K562 (cell line): Measurements from ENCODE around the gene RNF112. TPM values are rescaled to one million over a fixed set of nuclear protein-coding genes. Genes with fewer than 3 reads are reported as not detected.

Experiments used
- ARNT ChIP-seq, 2 experiments: fragments of 450-650 bp; IDR thresholded peaks; 2 replicates each; pipeline ENCODE4 v1.6.1; 2016; ENCODE audit warnings: mild to moderate bottlenecking in 1 of 2
- DLX4 ChIP-seq: fragments of 250-450 bp; sonication (Bioruptor Pico); IDR thresholded peaks from 2 replicates; pipeline ENCODE4 v1.6.1; 2021; ENCODE audit warnings: mild to moderate bottlenecking
- ESRRA ChIP-seq: fragments of 450-650 bp; IDR thresholded peaks from 2 replicates; pipeline ENCODE4 v1.6.1; 2014; ENCODE audit warnings: low read depth, mild to moderate bottlenecking, moderate library complexity, borderline replicate concordance
- FUS ChIP-seq: fragments of 200-400 bp; formaldehyde crosslinking; optimal IDR thresholded peaks from 2 replicates; pipeline ENCODE3; 2017; ENCODE audit warnings: low read depth, low read length
- IRF9 ChIP-seq: fragments of 450-650 bp; IDR thresholded peaks from 2 replicates; pipeline ENCODE4 v1.6.1; 2016; ENCODE audit warnings: missing biosample characterization, missing genetic modification characterization
- MTF1 ChIP-seq: fragments of 250-450 bp; sonication (Bioruptor Pico); IDR thresholded peaks from 2 replicates; pipeline ENCODE4 v1.9.0; 2021; ENCODE audit warnings: moderate library complexity, mild to moderate bottlenecking, inconsistent platforms, borderline replicate concordance
- NCOA1 ChIP-seq: fragments of 450-650 bp; IDR thresholded peaks from 2 replicates; pipeline ENCODE4 v1.6.1; 2016; ENCODE audit warnings: low read depth
- NCOR1 ChIP-seq: fragments of 450-650 bp; IDR thresholded peaks from 2 replicates; pipeline ENCODE4 v1.6.1; 2016; ENCODE audit warnings: mild to moderate bottlenecking, moderate library complexity
- PATZ1 ChIP-seq: fragments of 250-450 bp; sonication (Bioruptor Pico); IDR thresholded peaks from 2 replicates; pipeline ENCODE4 v1.5.0; 2020; ENCODE audit warnings: mild to moderate bottlenecking, borderline replicate concordance
- SIN3A ChIP-seq, 2 experiments: fragments of 150-350 bp in 1 of 2; IDR thresholded peaks; 2 replicates each; pipeline ENCODE4 v1.6.1; 2011 to 2016; ENCODE audit warnings: borderline replicate concordance in 2 of 2, low read depth in 2 of 2, low read length in 2 of 2, mild to moderate bottlenecking in 2 of 2, moderate library complexity in 2 of 2; ENCODE audit not compliant: control insufficient read depth in 1 of 2
- SMARCA4 ChIP-seq: fragments of 450-650 bp; IDR thresholded peaks from 2 replicates; pipeline ENCODE4 v1.6.1; 2016
- SPI1 ChIP-seq: IDR thresholded peaks from 2 replicates; pipeline ENCODE4 v1.6.1; 2011; ENCODE audit warnings: low read depth, low read length, control low read depth, borderline replicate concordance
- SRSF1 ChIP-seq: fragments of 200-400 bp; formaldehyde crosslinking; IDR thresholded peaks from 2 replicates; pipeline ENCODE4 v1.6.1; 2017; ENCODE audit warnings: mild to moderate bottlenecking, low read depth, low read length, moderate library complexity
- SRSF3 ChIP-seq: fragments of 200-400 bp; formaldehyde crosslinking; IDR thresholded peaks from 2 replicates; pipeline ENCODE4 v1.6.1; 2016; ENCODE audit warnings: mild to moderate bottlenecking, low read length, moderate library complexity; ENCODE audit not compliant: insufficient read depth
- TRIM28 ChIP-seq: fragments of 450-650 bp; IDR thresholded peaks from 2 replicates; pipeline ENCODE4 v1.6.1; 2017
- U2AF1 ChIP-seq: fragments of 200-400 bp; formaldehyde crosslinking; optimal IDR thresholded peaks from 2 replicates; pipeline ENCODE3; 2017; ENCODE audit warnings: mild to moderate bottlenecking, low read depth, low read length, moderate library complexity
- ZBTB8A ChIP-seq: fragments of 450-650 bp; IDR thresholded peaks from 2 replicates; pipeline ENCODE4 v1.6.1; 2018; ENCODE audit warnings: mild to moderate bottlenecking, moderate library complexity; ENCODE audit not compliant: partially characterized antibody
- ZFP30 ChIP-seq: fragments of 250-450 bp; sonication (Bioruptor Pico); IDR thresholded peaks from 2 replicates; pipeline ENCODE4 v1.8.0; 2022; ENCODE audit warnings: moderate library complexity, mild to moderate bottlenecking, inconsistent platforms, borderline replicate concordance
- ZNF197 ChIP-seq: fragments of 200-800 bp; sonication (Bioruptor generic); IDR thresholded peaks from 2 replicates; pipeline ENCODE4 v1.6.1; 2016; ENCODE audit warnings: low read depth, missing genetic modification characterization, missing compliant biosample characterization
- ZNF274 ChIP-seq: IDR thresholded peaks from 2 replicates; pipeline ENCODE4 v1.6.1; 2011; ENCODE audit warnings: low read depth, mild to moderate bottlenecking, low read length, moderate library complexity, borderline replicate concordance
- ZNF384 ChIP-seq: IDR thresholded peaks from 2 replicates; pipeline ENCODE4 v1.6.1; 2012; ENCODE audit warnings: low read depth, low read length, improper control_type of control experiment
- ZNF551 ChIP-seq: fragments of 250-450 bp; sonication (Bioruptor Pico); IDR thresholded peaks from 2 replicates; pipeline ENCODE4 v1.5.0; 2021; ENCODE audit warnings: mild to moderate bottlenecking, moderate library complexity
- ZNF766 ChIP-seq: fragments of 200-800 bp; sonication (Bioruptor generic); conservative IDR thresholded peaks from 2 replicates; pipeline ENCODE4 v1.6.1; 2016; ENCODE audit warnings: missing genetic modification characterization, missing compliant biosample characterization
- ZNF785 ChIP-seq: fragments of 250-450 bp; sonication (Bioruptor Pico); IDR thresholded peaks from 2 replicates; pipeline ENCODE4 v1.4.0; 2020; ENCODE audit warnings: mild to moderate bottlenecking
- polyA plus RNA-seq, 8 experiments: library from polyadenylated mRNA; depleted of rRNA in 4 of 8; stranded (reverse) in 5 of 8; unstranded in 3 of 8; fragments of >200 nt; fragmentation: Nextera tagmentation in 2 of 8; fragmentation: Illumina TruSeq in 1 of 8; extraction: Ambion mirVana in 2 of 8; extraction: Trizol in 1 of 8; gene quantifications; 2 replicates each; pipeline versions ENCODE4 v1.2.1 to v1.2.3, GENCODE V29; 2011 to 2014; ENCODE audit warnings: inconsistent platforms in 1 of 8, missing spikeins in 1 of 8
- total RNA-seq, 7 experiments: library from RNA; depleted of rRNA in 6 of 7; stranded (reverse); fragments of >200 nt in 6 of 7; fragmentation: Illumina TruSeq in 2 of 7; extraction: Trizol in 2 of 7; gene quantifications; 2 replicates each; pipeline versions ENCODE4 v1.2.1 to v1.2.3, GENCODE V29; 2011 to 2021; ENCODE audit warnings: low replicate concordance in 1 of 7

Gene RNF112
- total and polyA plus RNA-seq, 9 of the 15 experiments (the other 6 are each of a cell fraction or from before 2014, with no cell fraction given), result 0.05 TPM; not detected in 8

- TF ChIP-seq MTF1 (CRISPR knock-in tag), result no peak
- TF ChIP-seq ZNF384, result no peak
- TF ChIP-seq ESRRA, result peak; percentile 28; the same call in 1 of the 2 replicates
- no peak for TF ChIP-seq SMARCA4
- no peak for TF ChIP-seq SRSF3
- TF ChIP-seq SIN3A (IDR thresholded peaks at IDR 0.05; ENCODE audit: borderline replicate concordance in 2 of 2, control insufficient read depth in 1 of 2, low read depth in 2 of 2, low read length in 2 of 2), result peak in 1 of 2 experiments; percentile 66; a peak in 2 of 4 replicates
- TF ChIP-seq ZNF551 (CRISPR knock-in tag), result no peak
- no peak for TF ChIP-seq ZNF197 (CRISPR knock-in tag)
- TF ChIP-seq PATZ1 (CRISPR knock-in tag), result no peak
- no peak for TF ChIP-seq FUS
- no peak for TF ChIP-seq ZNF766
- no peak for TF ChIP-seq SPI1
- TF ChIP-seq NCOR1, result no peak
- TF ChIP-seq ZNF274, result no peak
- TF ChIP-seq DLX4 (CRISPR knock-in tag), result no peak
- TF ChIP-seq SRSF1, result no peak
- TF ChIP-seq ZBTB8A, result no peak
- TF ChIP-seq ZFP30 (CRISPR knock-in tag), result no peak
- no peak for TF ChIP-seq NCOA1
- TF ChIP-seq IRF9 (tag), result no peak
- TF ChIP-seq ARNT (IDR thresholded peaks at IDR 0.05), result no peak
- no peak for TF ChIP-seq ZNF785 (CRISPR knock-in tag)
- no peak for TF ChIP-seq TRIM28
- no peak for TF ChIP-seq U2AF1
These were observed 48.5 kb upstream of the RNF112 start, which contains the start of gene B9D1 (continued) for GRCh38 chr17:19362277-19363113.
